ENCODE measurements around the gene NPEPPS. TPM values are rescaled to one million over a fixed set of nuclear protein-coding genes. Genes with fewer than 3 reads are reported as not detected.
A peak's percentile ranks its signal among the peaks of the same experiment; 100 is the strongest.

NPEPPS gene
- total RNA-seq, 1 donor from 2014 or later, result 113 TPM

DNA sequence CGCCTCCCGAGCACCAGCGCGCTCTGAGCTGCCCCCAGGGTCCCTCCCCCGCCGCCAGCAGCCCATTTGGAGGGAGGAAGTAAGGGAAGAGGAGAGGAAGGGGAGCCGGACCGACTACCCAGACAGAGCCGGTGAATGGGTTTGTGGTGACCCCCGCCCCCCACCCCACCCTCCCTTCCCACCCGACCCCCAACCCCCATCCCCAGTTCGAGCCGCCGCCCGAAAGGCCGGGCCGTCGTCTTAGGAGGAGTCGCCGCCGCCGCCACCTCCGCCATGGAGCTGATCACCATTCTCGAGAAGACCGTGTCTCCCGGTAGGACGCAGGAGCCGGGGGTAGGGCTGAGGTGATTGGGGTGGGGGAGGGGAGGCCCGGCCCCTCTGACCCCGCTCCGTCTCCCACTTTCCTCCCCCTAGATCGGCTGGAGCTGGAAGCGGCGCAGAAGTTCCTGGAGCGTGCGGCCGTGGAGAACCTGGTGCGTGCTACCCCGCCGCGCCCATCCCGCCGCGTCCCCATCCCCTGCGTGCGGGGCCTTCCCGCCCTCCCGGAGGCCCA is 119.1 kb downstream of the NPEPPS start:
- Histone ChIP-seq H3K4me1 (peaks cover 29% of the 10 kb centered on the region), H3K27me3 (no peaks in the 10 kb centered on the region), H3K9me3 (no peaks in the 10 kb centered on the region), H3K27ac (peak overlapping the region; percentile 86), H3K4me3 (peak overlapping the region; percentile 92), H3K36me3 (peaks cover 33% of the 10 kb centered on the region)
- ATAC-seq (peak; percentile 13), DNase-seq (peak; percentile 81)
- intact Hi-C loops (cut with DNase I), result no loop called here
- TF ChIP-seq, protein P1, sequence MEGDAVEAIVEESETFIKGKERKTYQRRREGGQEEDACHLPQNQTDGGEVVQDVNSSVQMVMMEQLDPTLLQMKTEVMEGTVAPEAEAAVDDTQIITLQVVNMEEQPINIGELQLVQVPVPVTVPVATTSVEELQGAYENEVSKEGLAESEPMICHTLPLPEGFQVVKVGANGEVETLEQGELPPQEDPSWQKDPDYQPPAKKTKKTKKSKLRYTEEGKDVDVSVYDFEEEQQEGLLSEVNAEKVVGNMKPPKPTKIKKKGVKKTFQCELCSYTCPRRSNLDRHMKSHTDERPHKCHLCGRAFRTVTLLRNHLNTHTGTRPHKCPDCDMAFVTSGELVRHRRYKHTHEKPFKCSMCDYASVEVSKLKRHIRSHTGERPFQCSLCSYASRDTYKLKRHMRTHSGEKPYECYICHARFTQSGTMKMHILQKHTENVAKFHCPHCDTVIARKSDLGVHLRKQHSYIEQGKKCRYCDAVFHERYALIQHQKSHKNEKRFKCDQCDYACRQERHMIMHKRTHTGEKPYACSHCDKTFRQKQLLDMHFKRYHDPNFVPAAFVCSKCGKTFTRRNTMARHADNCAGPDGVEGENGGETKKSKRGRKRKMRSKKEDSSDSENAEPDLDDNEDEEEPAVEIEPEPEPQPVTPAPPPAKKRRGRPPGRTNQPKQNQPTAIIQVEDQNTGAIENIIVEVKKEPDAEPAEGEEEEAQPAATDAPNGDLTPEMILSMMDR (IDR thresholded peaks at IDR 0.05), result no peak

DNA sequence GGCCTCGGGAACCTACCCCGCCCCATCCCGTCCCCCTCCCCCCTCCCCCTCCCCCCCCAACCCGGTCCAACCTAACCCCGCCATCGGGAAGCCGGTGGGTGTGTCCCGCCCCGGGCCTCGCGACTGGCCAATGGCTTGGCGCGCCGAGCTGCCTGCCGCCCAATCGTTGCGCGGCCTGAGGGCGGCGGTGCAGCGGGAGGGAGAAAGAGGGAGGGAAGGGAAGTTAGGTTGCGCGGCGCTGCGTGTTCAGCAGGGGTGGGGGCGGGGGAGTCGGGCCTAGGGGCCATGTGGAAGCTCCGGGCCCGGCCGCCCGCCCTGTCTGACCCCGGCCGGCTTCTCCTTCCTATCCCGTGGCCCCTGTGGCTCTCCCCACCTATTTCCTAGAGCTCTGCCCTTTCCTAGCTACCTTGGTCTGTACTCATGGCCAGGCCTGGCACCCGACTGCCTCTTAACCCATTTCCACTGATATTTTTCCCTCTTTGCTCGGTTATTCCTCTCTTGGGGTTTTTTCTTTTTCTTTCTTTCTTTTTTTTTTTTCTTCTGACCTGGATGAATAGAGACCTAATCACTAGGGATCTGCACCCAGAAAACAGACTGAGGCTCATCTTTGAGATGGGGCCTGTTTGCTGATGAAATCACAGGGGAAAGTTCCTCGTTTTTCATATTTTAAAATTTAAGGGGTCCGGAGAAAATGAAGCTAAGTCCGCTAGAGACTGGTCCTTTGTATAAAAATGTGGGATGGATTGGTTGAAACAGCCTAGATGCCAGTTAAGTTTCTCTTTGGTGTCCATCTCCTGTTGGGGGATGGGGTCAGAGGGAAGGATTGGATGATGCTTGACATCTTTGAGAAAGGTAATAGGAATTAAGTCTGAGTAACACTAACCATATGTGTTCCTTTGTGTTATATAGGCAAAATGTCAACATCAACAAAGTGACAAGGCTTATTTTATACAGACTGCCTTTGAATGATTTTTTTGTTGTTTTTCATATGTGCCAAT is 119.9 kb downstream of the NPEPPS start:
- DNase-seq, result peak; percentile 98
- TF ChIP-seq, protein P1 (IDR thresholded peaks at IDR 0.05), result no peak
- peak overlapping the region; percentile 92 for H3K4me3 ChIP-seq
- peak; percentile 81 for ATAC-seq
- peaks cover 41% of the 10 kb centered on the region for H3K36me3 ChIP-seq
- intact Hi-C loops (cut with DNase I), result no loop called here
- no peaks in the 10 kb centered on the region for H3K9me3 ChIP-seq
- H3K4me1 ChIP-seq, result peaks cover 32% of the 10 kb centered on the region
- no peaks in the 10 kb centered on the region for H3K27me3 ChIP-seq
- peak overlapping the region; percentile 86 for H3K27ac ChIP-seq

DNA sequence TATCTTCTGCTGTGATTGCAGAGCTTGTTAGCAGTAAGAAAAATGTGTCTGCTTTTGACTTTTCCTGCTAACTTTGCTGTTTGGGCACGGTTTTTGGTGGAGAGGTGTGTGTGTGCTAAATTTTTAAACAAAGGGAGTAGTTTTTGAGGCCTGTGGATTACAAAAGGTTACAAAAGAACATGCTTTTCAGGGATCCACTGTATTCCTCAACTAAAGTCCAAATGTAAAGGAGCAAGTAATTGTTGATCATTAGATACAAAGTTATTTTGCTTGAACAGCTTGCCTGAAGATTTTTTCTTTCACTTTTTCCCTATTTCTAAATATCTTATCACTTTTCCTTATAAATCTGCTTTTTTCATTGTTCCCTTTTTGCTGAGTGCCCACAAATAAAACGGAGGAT is 120.8 kb downstream of the NPEPPS start:
- DNase-seq, result no peak
- TF ChIP-seq, protein P1 (IDR thresholded peaks at IDR 0.05), result no peak
- no peaks in the 10 kb centered on the region for H3K27me3 ChIP-seq
- no peak for ATAC-seq
- no peak overlapping the region for H3K4me3 ChIP-seq
- peaks cover 32% of the 10 kb centered on the region for H3K4me1 ChIP-seq
- H3K9me3 ChIP-seq, result no peaks in the 10 kb centered on the region
- H3K27ac ChIP-seq, result no peak overlapping the region
- intact Hi-C loops (cut with DNase I), result no loop called here
- H3K36me3 ChIP-seq, result peaks cover 49% of the 10 kb centered on the region

DNA sequence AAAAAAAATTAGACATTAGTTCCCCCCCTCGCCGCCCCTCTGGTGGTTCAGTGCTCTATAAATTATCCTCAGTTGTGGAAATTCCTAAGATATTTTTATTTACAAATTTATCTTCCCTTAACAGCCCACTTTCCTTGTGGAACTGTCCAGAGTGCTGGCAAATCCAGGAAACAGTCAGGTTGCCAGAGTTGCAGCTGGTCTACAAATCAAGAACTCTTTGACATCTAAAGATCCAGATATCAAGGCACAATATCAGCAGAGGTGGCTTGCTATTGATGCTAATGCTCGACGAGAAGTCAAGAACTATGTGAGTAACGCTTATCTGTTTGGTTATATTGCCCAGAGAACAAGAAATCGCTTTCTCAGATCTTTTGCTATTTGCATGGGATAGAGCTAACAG is 121.7 kb downstream of the NPEPPS start:
- no peak overlapping the region for H3K4me3 ChIP-seq
- TF ChIP-seq, protein P1 (IDR thresholded peaks at IDR 0.05), result no peak
- no peaks in the 10 kb centered on the region for H3K9me3 ChIP-seq
- H3K4me1 ChIP-seq, result peaks cover 32% of the 10 kb centered on the region
- no peak for ATAC-seq
- DNase-seq, result no peak
- no peak overlapping the region for H3K27ac ChIP-seq
- no peaks in the 10 kb centered on the region for H3K27me3 ChIP-seq
- intact Hi-C loops (cut with DNase I), result no loop called here
- H3K36me3 ChIP-seq, result peaks cover 58% of the 10 kb centered on the region

DNA sequence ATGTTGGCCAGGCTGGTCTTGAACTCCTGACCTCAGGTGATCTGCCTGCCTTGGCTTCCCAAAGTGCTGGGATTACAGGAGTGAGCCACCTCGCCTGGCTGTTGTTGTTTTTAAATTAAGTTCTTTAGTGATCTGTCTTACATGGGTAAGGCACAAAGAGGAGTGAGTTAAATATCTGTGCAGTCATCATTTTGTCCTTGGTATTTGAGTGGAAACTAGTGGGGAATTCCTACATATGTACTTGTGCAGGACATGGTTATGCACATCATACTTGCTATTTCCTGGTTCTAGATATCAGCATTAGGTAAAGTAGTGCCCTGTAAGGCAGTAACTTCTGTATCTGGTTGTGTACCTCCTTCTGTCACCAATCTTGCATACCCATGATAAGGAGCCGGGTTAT is 122.5 kb downstream of the NPEPPS start:
- H3K4me1 ChIP-seq, result peaks cover 28% of the 10 kb centered on the region
- no peak overlapping the region for H3K4me3 ChIP-seq
- ATAC-seq (no peak), DNase-seq (no peak)
- H3K36me3 ChIP-seq, result peaks cover 67% of the 10 kb centered on the region
- H3K9me3 ChIP-seq, result no peaks in the 10 kb centered on the region
- no peak overlapping the region for H3K27ac ChIP-seq
- TF ChIP-seq, protein P1 (IDR thresholded peaks at IDR 0.05), result no peak
- intact Hi-C loops (cut with DNase I), result no loop called here
- no peaks in the 10 kb centered on the region for H3K27me3 ChIP-seq
